WERI-Rb-1 (cell line): ENCODE data around the gene PAXX.
A peak's percentile ranks its signal among the peaks of the same experiment; 100 is the strongest.

Source experiments
- DNase-seq: peaks from one replicate; pipeline ENCODE4 v3.0.0-alpha.2; 2020
- H3K27ac ChIP-seq: fragments of 250-450 bp; sonication (Bioruptor Pico); 2 replicates; pipeline ENCODE4 v1.5.1; 2020; ENCODE audit warnings: mild to moderate bottlenecking, moderate library complexity
- H3K27me3 ChIP-seq: fragments of 250-450 bp; sonication (Bioruptor Pico); 2 replicates; pipeline ENCODE4 v1.5.1; 2021; ENCODE audit warnings: mild to moderate bottlenecking, low read depth, moderate library complexity; ENCODE audit not compliant: insufficient read depth, severe bottlenecking
- H3K36me3 ChIP-seq: fragments of 250-450 bp; sonication (Bioruptor Pico); 2 replicates; pipeline ENCODE4 v1.5.1; 2020; ENCODE audit warnings: mild to moderate bottlenecking, moderate library complexity
- H3K4me3 ChIP-seq: 2 replicates; pipeline ENCODE4 v1.5.1; 2011; ENCODE audit warnings: low read depth, mild to moderate bottlenecking, control low read depth, low read length
- H3K9me3 ChIP-seq: fragments of 250-450 bp; sonication (Bioruptor Pico); 2 replicates; pipeline ENCODE4 v1.5.1; 2021; ENCODE audit warnings: mild to moderate bottlenecking, moderate library complexity; ENCODE audit not compliant: severe bottlenecking
- TF ChIP-seq, protein P1 (sequence below): IDR thresholded peaks from 2 replicates; pipeline ENCODE4 v1.5.1; 2011; ENCODE audit warnings: low read depth, mild to moderate bottlenecking, control low read depth, inconsistent platforms, low read length

The PAXX gene

DNA sequence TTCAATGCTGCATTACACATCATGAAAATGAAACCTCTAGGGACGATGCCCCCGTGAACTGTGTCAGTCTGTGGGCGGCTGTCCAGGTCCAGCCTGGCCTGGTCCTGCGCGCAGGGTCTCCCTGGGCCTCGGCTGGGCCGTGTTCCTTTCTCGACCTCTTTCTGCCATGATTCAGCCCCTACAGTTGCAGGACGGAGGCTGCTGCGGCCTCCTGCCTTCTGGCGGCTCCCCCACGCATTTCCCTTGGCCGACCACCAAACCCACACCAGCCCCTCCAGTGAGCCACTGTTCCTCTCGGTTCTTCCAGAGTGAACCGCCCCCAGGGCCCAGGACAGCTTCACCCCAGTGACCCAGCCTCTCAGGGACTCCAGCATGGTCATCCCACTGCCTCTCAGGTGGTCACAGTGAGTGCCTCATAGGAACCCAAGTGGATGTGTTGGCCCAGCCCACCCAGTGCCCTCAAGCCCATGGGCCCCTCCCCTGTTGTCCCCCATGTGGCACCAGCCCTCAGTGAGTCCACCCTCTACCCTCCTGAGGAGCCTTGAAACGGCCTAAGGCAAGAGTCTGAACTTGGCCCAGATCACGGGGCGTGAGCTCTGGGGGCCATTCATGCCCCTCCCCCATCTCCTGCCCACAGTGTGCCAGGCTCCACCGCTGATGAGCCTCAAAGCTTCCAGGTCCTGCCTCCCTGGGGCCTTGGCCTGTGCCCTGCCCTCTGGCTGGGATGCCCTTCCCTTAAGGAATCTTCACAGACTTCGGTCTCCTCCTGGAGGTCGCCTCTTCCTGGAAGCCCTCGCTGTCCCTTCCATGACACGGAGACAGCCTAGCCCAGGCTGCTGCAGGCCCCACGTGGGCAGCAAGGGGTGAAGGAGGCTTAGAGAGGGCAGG lies 14.1 kb downstream of the PAXX start:
- peaks cover 7% of the 10 kb centered on the region for H3K36me3 ChIP-seq
- no peak for DNase-seq
- H3K9me3 ChIP-seq, result peaks cover 2% of the 10 kb centered on the region
- no peak overlapping the region for H3K27ac ChIP-seq
- TF ChIP-seq, protein P1, sequence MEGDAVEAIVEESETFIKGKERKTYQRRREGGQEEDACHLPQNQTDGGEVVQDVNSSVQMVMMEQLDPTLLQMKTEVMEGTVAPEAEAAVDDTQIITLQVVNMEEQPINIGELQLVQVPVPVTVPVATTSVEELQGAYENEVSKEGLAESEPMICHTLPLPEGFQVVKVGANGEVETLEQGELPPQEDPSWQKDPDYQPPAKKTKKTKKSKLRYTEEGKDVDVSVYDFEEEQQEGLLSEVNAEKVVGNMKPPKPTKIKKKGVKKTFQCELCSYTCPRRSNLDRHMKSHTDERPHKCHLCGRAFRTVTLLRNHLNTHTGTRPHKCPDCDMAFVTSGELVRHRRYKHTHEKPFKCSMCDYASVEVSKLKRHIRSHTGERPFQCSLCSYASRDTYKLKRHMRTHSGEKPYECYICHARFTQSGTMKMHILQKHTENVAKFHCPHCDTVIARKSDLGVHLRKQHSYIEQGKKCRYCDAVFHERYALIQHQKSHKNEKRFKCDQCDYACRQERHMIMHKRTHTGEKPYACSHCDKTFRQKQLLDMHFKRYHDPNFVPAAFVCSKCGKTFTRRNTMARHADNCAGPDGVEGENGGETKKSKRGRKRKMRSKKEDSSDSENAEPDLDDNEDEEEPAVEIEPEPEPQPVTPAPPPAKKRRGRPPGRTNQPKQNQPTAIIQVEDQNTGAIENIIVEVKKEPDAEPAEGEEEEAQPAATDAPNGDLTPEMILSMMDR, result no peak
- no peaks in the 10 kb centered on the region for H3K27me3 ChIP-seq
- no peak overlapping the region for H3K4me3 ChIP-seq

DNA sequence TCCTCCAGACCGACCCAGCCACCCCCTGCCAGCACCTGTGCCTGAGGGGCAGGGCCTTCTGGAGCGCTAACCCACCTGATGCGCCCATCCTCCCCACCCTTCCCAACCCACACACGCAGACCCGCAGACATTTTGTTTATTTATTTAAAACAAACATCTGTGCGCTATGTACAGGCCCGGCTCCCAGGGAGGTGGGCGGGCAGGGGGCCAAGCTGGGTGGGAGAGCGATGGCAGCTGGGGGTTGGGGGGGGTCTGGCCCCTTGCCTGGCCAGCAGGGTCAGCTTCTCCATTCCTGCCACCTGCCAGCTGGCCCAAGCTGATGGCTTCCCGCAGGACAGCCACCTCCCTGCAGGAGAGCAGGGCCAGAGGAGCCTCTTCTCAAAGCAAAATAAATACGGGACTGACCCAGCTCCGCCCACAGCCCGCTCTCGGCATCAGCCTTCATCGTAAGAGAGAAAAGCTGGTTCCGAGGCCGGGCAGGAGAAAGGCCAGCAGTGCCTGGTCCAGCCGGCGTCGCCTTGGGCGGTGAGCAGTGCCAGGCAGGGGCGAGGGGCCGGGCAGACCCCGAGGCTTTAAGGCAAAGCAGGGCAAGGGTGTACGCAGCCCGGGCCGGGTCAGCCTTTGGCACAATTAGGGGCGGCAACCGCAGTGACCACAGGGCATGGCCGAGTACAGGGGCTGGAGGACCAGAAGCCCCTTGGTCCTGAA lies 15.0 kb downstream of the PAXX start:
- peaks cover 11% of the 10 kb centered on the region for H3K36me3 ChIP-seq
- H3K4me3 ChIP-seq, result no peak overlapping the region
- DNase-seq, result no peak
- no peaks in the 10 kb centered on the region for H3K27me3 ChIP-seq
- TF ChIP-seq, protein P1, result no peak
- peaks cover 2% of the 10 kb centered on the region for H3K9me3 ChIP-seq
- H3K27ac ChIP-seq, result peak overlapping the region; percentile 62

DNA sequence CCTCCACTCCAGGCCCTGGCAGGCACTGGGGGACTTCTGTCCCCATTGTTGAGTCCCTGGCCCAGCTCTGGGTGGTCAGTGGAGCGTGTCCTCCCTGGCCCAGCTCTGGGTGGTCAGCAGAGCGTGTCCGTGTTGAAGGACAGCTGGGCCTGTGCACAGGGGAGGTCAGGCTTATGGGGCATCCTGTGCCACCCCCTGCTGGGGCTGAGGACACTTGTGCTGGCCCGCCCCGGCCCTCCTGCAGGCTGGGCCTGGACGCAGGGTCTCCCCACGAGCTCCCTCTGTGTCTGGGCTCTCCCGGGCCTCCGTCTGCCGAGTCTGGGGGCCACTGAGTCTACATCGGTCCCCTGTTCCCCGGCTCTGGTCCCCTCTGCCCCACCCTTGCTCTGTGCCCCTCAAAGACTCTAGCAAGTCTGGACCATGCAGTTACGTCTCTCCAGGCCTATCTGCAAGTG lies 15.6 kb downstream of the PAXX start:
- TF ChIP-seq, protein P1, result no peak
- peaks cover 2% of the 10 kb centered on the region for H3K9me3 ChIP-seq
- peak; percentile 58 for DNase-seq
- H3K27me3 ChIP-seq, result no peaks in the 10 kb centered on the region
- peaks cover 14% of the 10 kb centered on the region for H3K36me3 ChIP-seq
- peak overlapping the region; percentile 62 for H3K27ac ChIP-seq
- H3K4me3 ChIP-seq, result no peak overlapping the region

DNA sequence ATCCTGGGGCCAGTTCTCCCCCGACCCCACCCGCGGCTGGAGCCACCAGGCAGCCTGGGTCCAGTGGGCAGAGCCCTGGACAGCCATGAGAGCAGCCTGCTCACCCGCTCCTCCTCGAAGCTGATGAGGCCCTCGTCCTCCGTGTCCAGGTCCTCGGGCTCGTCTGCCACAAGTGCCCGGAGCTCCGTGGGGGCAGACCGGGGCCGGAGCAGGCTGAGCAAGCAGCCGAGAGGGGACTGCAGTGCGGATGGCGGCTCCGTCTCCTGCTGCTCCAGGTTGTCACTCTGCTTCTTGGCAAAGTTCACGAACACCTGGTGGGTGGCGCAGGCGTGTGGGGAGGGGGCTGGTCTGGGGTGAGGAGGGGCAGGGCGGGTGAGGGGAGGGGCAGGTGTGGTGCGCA lies 16.1 kb downstream of the PAXX start:
- TF ChIP-seq, protein P1, result no peak
- Histone ChIP-seq H3K36me3 (peaks cover 14% of the 10 kb centered on the region), H3K27ac (peak overlapping the region; percentile 29; the same call in 1 of the 2 replicates), H3K9me3 (peaks cover 2% of the 10 kb centered on the region), H3K4me3 (no peak overlapping the region), H3K27me3 (no peaks in the 10 kb centered on the region)
- no peak for DNase-seq

GRCh38 chr9:137009217-137009616 lies 17.0 kb downstream of the PAXX start:
- Histone ChIP-seq H3K36me3 (peaks cover 14% of the 10 kb centered on the region), H3K4me3 (no peak overlapping the region), H3K27ac (no peak overlapping the region), H3K9me3 (peaks cover 2% of the 10 kb centered on the region), H3K27me3 (no peaks in the 10 kb centered on the region)
- TF ChIP-seq, protein P1, result no peak
- DNase-seq, result no peak
